Stomach smooth muscle (tissue), 2 donors: ENCODE results near the gene CTTNBP2NL.
"Not testable (repeated sequence)": the region's sequence is repeated elsewhere in the genome, so short reads cannot be mapped to it uniquely, and the experiment has no call there.

Experiments used
- H3K27ac ChIP-seq: one replicate; pipeline ENCODE4 v1.7.0; 2013; ENCODE audit warnings: mild to moderate bottlenecking, low read length, inconsistent platforms
- H3K27me3 ChIP-seq, 2 donors: one replicate each; pipeline ENCODE4 v1.7.0; 2013; ENCODE audit warnings: low read length in 2 of 2; ENCODE audit not compliant: insufficient read depth in 2 of 2, control insufficient read depth in 1 of 2
- H3K36me3 ChIP-seq, 2 donors: one replicate each; pipeline ENCODE4 v1.7.0; 2013; ENCODE audit warnings: low read length in 2 of 2; ENCODE audit not compliant: control insufficient read depth in 2 of 2, insufficient read depth in 2 of 2
- H3K4me1 ChIP-seq: one replicate; pipeline ENCODE4 v1.7.0; 2013; ENCODE audit warnings: low read length; ENCODE audit not compliant: control insufficient read depth, insufficient read depth
- H3K4me3 ChIP-seq, 2 donors: one replicate each; pipeline ENCODE4 v1.7.0; 2013; ENCODE audit warnings: low read length in 2 of 2
- H3K9ac ChIP-seq, 2 donors: one replicate each; pipeline ENCODE4 v1.7.0; 2013; ENCODE audit warnings: low read length in 2 of 2, mild to moderate bottlenecking in 1 of 2
- H3K9me3 ChIP-seq, 2 donors: one replicate each; pipeline ENCODE4 v1.7.0; 2013; ENCODE audit warnings: low read length in 2 of 2; ENCODE audit not compliant: control insufficient read depth in 2 of 2
- donor health status: healthy.
- donor health status: Pancreatic carcinoma.

The CTTNBP2NL gene

DNA sequence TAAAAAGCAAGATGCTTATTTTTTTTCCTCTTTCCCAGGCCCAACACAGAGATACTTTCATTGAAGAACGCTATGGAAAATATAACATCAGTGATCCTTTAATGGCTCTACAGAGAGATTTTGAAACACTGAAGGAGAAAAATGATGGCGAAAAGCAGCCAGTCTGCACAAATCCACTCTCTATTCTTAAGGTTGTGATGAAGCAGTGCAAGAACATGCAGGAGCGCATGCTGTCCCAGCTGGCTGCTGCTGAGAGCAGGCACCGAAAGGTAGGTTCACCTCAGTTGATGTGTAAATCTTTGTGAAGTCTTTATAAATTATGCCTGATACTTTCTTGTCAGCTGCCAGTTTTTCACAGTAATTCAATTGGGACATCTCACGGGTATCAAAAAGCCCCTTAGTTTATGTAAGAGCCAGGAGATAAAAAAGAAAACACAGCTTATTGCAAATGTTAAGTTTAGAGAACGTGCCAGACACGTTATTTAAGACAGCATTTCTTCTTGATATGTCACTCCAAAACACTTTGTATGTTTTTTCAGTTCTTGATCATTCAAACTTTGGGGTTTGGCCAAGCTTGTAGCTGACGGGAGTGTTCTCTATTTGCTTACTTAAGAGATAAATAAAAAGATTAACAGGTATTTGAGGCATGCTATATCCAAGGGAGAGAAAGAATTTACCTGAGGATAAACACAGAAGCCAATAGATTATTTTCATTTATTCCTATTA lies 53.1 kb downstream of the CTTNBP2NL start:
- Histone ChIP-seq H3K27me3 (no peaks in the 10 kb centered on the region), H3K9ac (no peak overlapping the region), H3K36me3 (peaks cover 0 to 5% of the 10 kb centered on the region in 2 donors), H3K27ac (no peak overlapping the region), H3K4me3 (no peak overlapping the region), H3K9me3 (no peaks in the 10 kb centered on the region), H3K4me1 (no peaks in the 10 kb centered on the region)

- H3K27me3 ChIP-seq, result no peaks in the 10 kb centered on the region
- H3K4me1 ChIP-seq, result no peaks in the 10 kb centered on the region
- peaks cover 3 to 10% of the 10 kb centered on the region in 2 donors for H3K36me3 ChIP-seq
- H3K4me3 ChIP-seq, result no peak overlapping the region
- no peak overlapping the region for H3K27ac ChIP-seq
- H3K9ac ChIP-seq, result no peak overlapping the region
- no peaks in the 10 kb centered on the region for H3K9me3 ChIP-seq
Measured at GRCh38 chr1:112449630-112449983, 53.6 kb downstream of the CTTNBP2NL start.

- no peak overlapping the region for H3K4me3 ChIP-seq
- H3K9ac ChIP-seq, result no peak overlapping the region
- peaks cover 7 to 14% of the 10 kb centered on the region in 2 donors for H3K36me3 ChIP-seq
- no peak overlapping the region for H3K27ac ChIP-seq
- no peaks in the 10 kb centered on the region for H3K4me1 ChIP-seq
- H3K27me3 ChIP-seq, result no peaks in the 10 kb centered on the region
- H3K9me3 ChIP-seq, result no peaks in the 10 kb centered on the region
Measured at GRCh38 chr1:112450773-112451172, 54.8 kb downstream of the CTTNBP2NL start.

DNA sequence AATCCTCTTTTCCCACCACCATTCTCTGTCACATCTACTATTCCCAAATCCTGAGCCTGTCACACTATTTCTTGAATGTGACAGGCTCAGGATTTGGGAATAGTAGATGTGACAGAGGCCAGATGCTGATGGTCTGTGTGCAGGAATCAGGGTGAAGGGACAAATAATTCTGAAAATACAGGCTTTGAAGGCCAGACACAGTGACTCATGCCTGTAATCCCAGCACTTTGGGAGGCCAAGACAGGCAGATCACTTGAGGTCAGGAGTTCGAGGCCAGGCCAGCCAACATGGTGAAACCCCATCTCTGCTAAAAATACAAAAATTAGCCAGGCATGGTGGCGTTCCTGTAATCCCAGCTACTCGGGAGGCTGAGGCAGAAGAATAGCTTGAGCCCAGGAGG lies 55.3 kb downstream of the CTTNBP2NL start:
- H3K27me3 ChIP-seq, H3K27ac ChIP-seq, H3K4me3 ChIP-seq, H3K4me1 ChIP-seq, H3K9me3 ChIP-seq, H3K9ac ChIP-seq: not testable (repeated sequence)
- peaks cover 11 to 19% of the 10 kb centered on the region in 2 donors for H3K36me3 ChIP-seq

GRCh38 chr1:112453876-112454275 lies 57.9 kb downstream of the CTTNBP2NL start:
- Histone ChIP-seq H3K27ac (no peak overlapping the region), H3K4me3 (no peak overlapping the region), H3K9ac (no peak overlapping the region), H3K9me3 (no peaks in the 10 kb centered on the region), H3K4me1 (no peaks in the 10 kb centered on the region), H3K36me3 (peaks cover 24 to 29% of the 10 kb centered on the region in 2 donors), H3K27me3 (no peaks in the 10 kb centered on the region)

DNA sequence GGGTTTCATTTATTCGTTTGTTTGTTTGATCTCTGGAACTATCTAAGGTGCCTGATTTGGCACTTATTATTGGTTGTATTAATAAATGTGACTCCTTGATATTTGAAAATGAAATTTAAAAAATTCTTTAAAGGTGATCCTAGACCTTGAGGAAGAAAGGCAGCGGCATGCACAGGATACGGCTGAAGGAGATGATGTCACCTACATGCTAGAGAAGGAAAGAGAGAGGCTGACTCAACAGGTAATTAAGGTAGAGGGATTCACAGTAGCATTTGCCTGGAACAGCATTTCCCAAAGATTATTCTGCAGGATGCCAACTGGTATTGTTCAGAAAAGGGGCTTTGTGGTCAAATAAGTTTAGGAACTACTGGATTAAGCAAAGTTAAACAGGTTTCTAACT lies 58.3 kb downstream of the CTTNBP2NL start:
- H3K27ac ChIP-seq, result no peak overlapping the region
- no peak overlapping the region for H3K4me3 ChIP-seq
- H3K9me3 ChIP-seq, result no peaks in the 10 kb centered on the region
- no peaks in the 10 kb centered on the region for H3K27me3 ChIP-seq
- H3K36me3 ChIP-seq, result peaks cover 26 to 29% of the 10 kb centered on the region in 2 donors
- H3K4me1 ChIP-seq, result no peaks in the 10 kb centered on the region
- H3K9ac ChIP-seq, result no peak overlapping the region

GRCh38 chr1:112457241-112457640 lies 61.2 kb downstream of the CTTNBP2NL start:
- no peak overlapping the region for H3K4me3 ChIP-seq
- H3K4me1 ChIP-seq, result peaks cover 3% of the 10 kb centered on the region
- no peak overlapping the region for H3K9ac ChIP-seq
- no peak overlapping the region for H3K27ac ChIP-seq
- H3K36me3 ChIP-seq, result peaks cover 26% of the 10 kb centered on the region in 2 donors
- no peaks in the 10 kb centered on the region for H3K27me3 ChIP-seq
- no peaks in the 10 kb centered on the region for H3K9me3 ChIP-seq

- no peak overlapping the region for H3K27ac ChIP-seq
- H3K9me3 ChIP-seq, result no peaks in the 10 kb centered on the region
- H3K4me3 ChIP-seq, result no peak overlapping the region
- peaks cover 26% of the 10 kb centered on the region in 2 donors for H3K36me3 ChIP-seq
- no peak overlapping the region for H3K9ac ChIP-seq
- no peaks in the 10 kb centered on the region for H3K27me3 ChIP-seq
- peaks cover 3% of the 10 kb centered on the region for H3K4me1 ChIP-seq
Measured at GRCh38 chr1:112457955-112458354, 61.9 kb downstream of the CTTNBP2NL start.

GRCh38 chr1:112458756-112459155 lies 62.7 kb downstream of the CTTNBP2NL start:
- no peak overlapping the region for H3K9ac ChIP-seq

GRCh38 chr1:112460615-112461014 lies 64.6 kb downstream of the CTTNBP2NL start:
- H3K27me3 ChIP-seq, result no peaks in the 10 kb centered on the region
- peaks cover 8% of the 10 kb centered on the region for H3K4me1 ChIP-seq
- H3K4me3 ChIP-seq, result no peak overlapping the region
- H3K9ac ChIP-seq, result no peak overlapping the region
- H3K27ac ChIP-seq, result no peak overlapping the region
- peaks cover 15 to 19% of the 10 kb centered on the region in 2 donors for H3K36me3 ChIP-seq
- H3K9me3 ChIP-seq, result no peaks in the 10 kb centered on the region

More at GRCh38 chr1:112458756-112459155, 62.7 kb downstream of the CTTNBP2NL start:
- Histone ChIP-seq H3K4me1 (peaks cover 3% of the 10 kb centered on the region), H3K27ac (no peak overlapping the region), H3K4me3 (no peak overlapping the region), H3K36me3 (peaks cover 26% of the 10 kb centered on the region in 2 donors), H3K27me3 (no peaks in the 10 kb centered on the region), H3K9me3 (no peaks in the 10 kb centered on the region)

GRCh38 chr1:112461200-112461871 lies 65.3 kb downstream of the CTTNBP2NL start:
- no peaks in the 10 kb centered on the region for H3K27me3 ChIP-seq
- no peak overlapping the region for H3K9ac ChIP-seq
- peak overlapping the region; percentile 38 for H3K27ac ChIP-seq
- H3K4me1 ChIP-seq, result peaks cover 14% of the 10 kb centered on the region
- H3K4me3 ChIP-seq, result no peak overlapping the region
- H3K9me3 ChIP-seq, result no peaks in the 10 kb centered on the region
- H3K36me3 ChIP-seq, result peaks cover 10 to 14% of the 10 kb centered on the region in 2 donors
